GM12878 (cell line): ENCODE measurements around the gene GGNBP2. TPM values are rescaled to one million over a fixed set of nuclear protein-coding genes. Genes with fewer than 3 reads are reported as not detected.

Source experiments
- ATAC-seq: fragments of 200-7000 bp; cut with Tn5 transposase; 3 replicates; pipeline ENCODE4 v1.9.1; 2020; ENCODE audit warnings: mild to moderate bottlenecking, moderate library complexity
- BruUV-seq: library from RNA; stranded (reverse); fragments of 400-500 nt; replicated peaks from 2 replicates; lab custom pipeline; 2021; lab: Mats Ljungman, UMichigan
- CTCF ChIA-PET: fragments of 300-600 bp; sonication (Branson Sonifier 250); formaldehyde crosslinking; extraction: SDS; loops from one replicate; lab custom pipeline; 2021; ENCODE audit warnings: inconsistent platforms; lab: Yijun Ruan, JAX
- POLR2A ChIA-PET: fragments of 350-600 bp; formaldehyde crosslinking; extraction: SDS; loops from one replicate; lab custom pipeline; 2021; ENCODE audit warnings: inconsistent platforms; lab: Charles Lee
- RAD21 ChIA-PET: fragments of 300-600 bp; sonication (Branson Sonifier 250); formaldehyde crosslinking; loops from one replicate; lab custom pipeline; 2023; ENCODE audit warnings: antibody characterized with exemption; ENCODE audit not compliant: unreplicated experiment; lab: Charles Lee
- SMC1A ChIA-PET: fragments of 300-600 bp; sonication (Branson Sonifier 250); formaldehyde crosslinking; loops from one replicate; lab custom pipeline; 2023; ENCODE audit not compliant: unreplicated experiment, uncharacterized antibody; lab: Charles Lee
- DNase-seq: peaks from one replicate; pipeline ENCODE4 v3.0.0-alpha.2; 2011; ENCODE audit warnings: low read depth, low spot score
- FAIRE-seq: peaks from 3 replicates; lab custom pipeline; 2011; peaks lifted over from hg19 to GRCh38; lab: Jason Lieb, UNC
- H2AFZ ChIP-seq: 2 replicates; pipeline ENCODE4 v1.6.0; 2011; ENCODE audit warnings: low read depth, low read length, control low read depth; ENCODE audit not compliant: control insufficient read depth
- H3K27ac ChIP-seq: 2 replicates; pipeline ENCODE4 v1.5.1; 2011; ENCODE audit warnings: control low read depth; ENCODE audit not compliant: control insufficient read depth, insufficient read depth
- H3K27me3 ChIP-seq, 2 experiments: replicated peaks in 1 of 2; 2 replicates each; pipeline versions ENCODE4 v1.6.0 to v1.6.1; 2011; ENCODE audit warnings: low read length in 1 of 2; ENCODE audit not compliant: control insufficient read depth in 2 of 2, insufficient read depth in 2 of 2
- H3K36me3 ChIP-seq, 2 experiments: 2 replicates each; pipeline ENCODE4 v1.5.1; 2011; ENCODE audit warnings: low read length in 1 of 2; ENCODE audit not compliant: control insufficient read depth in 2 of 2, insufficient read depth in 2 of 2
- H3K4me1 ChIP-seq: 2 replicates; pipeline ENCODE4 v1.6.1; 2011; ENCODE audit warnings: mild to moderate bottlenecking, low read length, moderate library complexity, mixed read lengths; ENCODE audit not compliant: control insufficient read depth, insufficient read depth
- H3K4me2 ChIP-seq: 2 replicates; pipeline ENCODE4 v1.6.0; 2011; ENCODE audit warnings: control low read depth; ENCODE audit not compliant: control insufficient read depth, insufficient read depth
- H3K4me3 ChIP-seq: fragments of 200-600 bp; sonication (generic); 2 replicates; pipeline ENCODE4 v1.5.1; 2016
- H3K79me2 ChIP-seq: 2 replicates; pipeline ENCODE4 v1.6.0; 2011; ENCODE audit warnings: low read length; ENCODE audit not compliant: control insufficient read depth, insufficient read depth
- H3K9ac ChIP-seq: 2 replicates; pipeline ENCODE4 v1.8.0; 2011; ENCODE audit warnings: low read length, control low read depth, mixed read lengths; ENCODE audit not compliant: control insufficient read depth, insufficient read depth
- H3K9me3 ChIP-seq: replicated peaks from 3 replicates; pipeline ENCODE4 v1.5.1; 2011; ENCODE audit warnings: mild to moderate bottlenecking, low read length; ENCODE audit not compliant: control insufficient read depth, insufficient read depth
- H4K20me1 ChIP-seq: 2 replicates; pipeline ENCODE4 v1.6.0; 2011; ENCODE audit not compliant: control insufficient read depth, insufficient read depth
- MTA3 ChIP-seq: IDR thresholded peaks from 2 replicates; pipeline ENCODE4 v1.6.1; 2012; ENCODE audit warnings: low read length, inconsistent platforms, borderline replicate concordance
- TAF1 ChIP-seq: IDR thresholded peaks from 2 replicates; pipeline ENCODE4 v1.6.1; 2011; ENCODE audit warnings: mild to moderate bottlenecking, low read depth, low read length, borderline replicate concordance
- TCF3 ChIP-seq: IDR thresholded peaks from 2 replicates; pipeline ENCODE4 v1.6.1; 2012; ENCODE audit warnings: low read depth, mild to moderate bottlenecking, low read length, borderline replicate concordance; ENCODE audit not compliant: insufficient read depth
- WGBS: methylation state at CpG from one replicate; pipeline ENCODE4 v1.1.6; 2016; ENCODE audit warnings: low lambda C conversion rate; ENCODE audit not compliant: insufficient replicate concordance, insufficient coverage; ENCODE audit errors: missing lambda C conversion rate; 5-methylcytosine and 5-hydroxymethylcytosine counted together
- in situ Hi-C: fragments of 300-500 bp; cut with MboI; formaldehyde crosslinking; loops from 9 replicates; pipeline ENCODE4 v1.14.3; 2018; ENCODE audit warnings: mixed read lengths
- intact Hi-C: fragments of 100-400 bp; cut with micrococcal nuclease; formaldehyde crosslinking; loops from one replicate; pipeline ENCODE4 v1.14.2; 2022; ENCODE audit not compliant: unreplicated experiment
- polyA plus RNA-seq, 11 experiments: library from polyadenylated mRNA; depleted of rRNA in 4 of 11; unstranded in 6 of 11; stranded (reverse) in 5 of 11; fragments of >200 nt; fragmentation: Nextera tagmentation in 4 of 11; fragmentation: Illumina TruSeq in 1 of 11; extraction: Ambion mirVana in 4 of 11; extraction: Trizol in 1 of 11; gene quantifications; 1 replicate in 1 of 11; 2 replicates in 10 of 11; pipeline versions ENCODE4 v1.2.1 to v1.2.3, GENCODE V29; 2011 to 2016; ENCODE audit warnings: inconsistent platforms in 2 of 11, missing spikeins in 2 of 11, low read depth in 1 of 11
- total RNA-seq, 4 experiments: library from RNA; depleted of rRNA in 3 of 4; stranded (reverse); fragments of >200 nt in 3 of 4; fragmentation: Illumina TruSeq in 1 of 4; extraction: Trizol in 1 of 4; gene quantifications; 2 replicates each; pipeline versions ENCODE4 v1.2.1 to v1.2.3, GENCODE V29; 2013 to 2021
- TF ChIP-seq, protein P1 (sequence below): fragments of 450-650 bp; formaldehyde crosslinking; IDR thresholded peaks from 2 replicates; pipeline ENCODE4 v1.5.0; 2022; ENCODE audit warnings: mild to moderate bottlenecking, missing genetic modification characterization
- TF ChIP-seq, protein P2 (sequence below): fragments of 450-650 bp; IDR thresholded peaks from 2 replicates; pipeline ENCODE4 v1.6.1; 2017; ENCODE audit warnings: mild to moderate bottlenecking, moderate library complexity

GGNBP2 gene
- total and polyA plus RNA-seq, 10 of the 15 experiments (the other 5 are each of a cell fraction or from before 2014, with no cell fraction given), result 36.3 to 82.0 (median 50.0) TPM

DNA sequence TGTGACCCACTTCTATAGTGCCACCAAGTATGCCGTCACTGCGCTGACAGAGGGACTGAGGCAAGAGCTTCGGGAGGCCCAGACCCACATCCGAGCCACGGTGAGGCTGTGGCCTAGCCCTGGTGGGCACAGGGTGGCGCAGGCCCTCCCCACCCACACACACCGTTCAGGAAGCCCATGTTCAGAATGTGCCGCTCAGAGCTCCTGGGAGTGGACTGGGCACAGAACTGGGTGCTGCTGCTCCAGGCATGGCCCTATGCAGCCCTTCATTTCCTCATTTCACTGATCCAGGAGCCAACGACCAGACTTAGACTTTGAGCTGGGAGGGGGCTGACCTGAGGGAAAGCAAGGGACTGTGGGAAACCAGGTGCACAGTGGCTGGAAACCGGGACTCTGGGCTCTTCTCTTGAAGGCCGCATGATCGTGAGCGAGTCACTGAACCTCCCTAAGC, 54.3 kb downstream of the GGNBP2 start:
- DNase-seq (no peak), ATAC-seq (no peak), FAIRE-seq (no peak)
- intact Hi-C loops (no loop called here), in situ Hi-C loops (no loop called here)
- no peak overlapping the region for H3K4me3 ChIP-seq
- peaks cover 11% of the 10 kb centered on the region for H3K4me1 ChIP-seq
- peaks cover 26% of the 10 kb centered on the region for H3K79me2 ChIP-seq
- ChIA-PET SMC1A (interaction anchor here (0.7 kb wide), 1 partner anchor 53 kb away, joined by 3 read pairs; no protein-coding TSS in a partner anchor), CTCF (interaction anchor here (0.6 to 1.1 kb wide), 3 partner anchors 61 to 115 kb away, joined by 3 to 4 read pairs (median 3); no protein-coding TSS in a partner anchor), RAD21 (no interaction called here), POLR2A (no interaction called here)
- H3K27ac ChIP-seq, result no peak overlapping the region
- TF ChIP-seq, protein P1, sequence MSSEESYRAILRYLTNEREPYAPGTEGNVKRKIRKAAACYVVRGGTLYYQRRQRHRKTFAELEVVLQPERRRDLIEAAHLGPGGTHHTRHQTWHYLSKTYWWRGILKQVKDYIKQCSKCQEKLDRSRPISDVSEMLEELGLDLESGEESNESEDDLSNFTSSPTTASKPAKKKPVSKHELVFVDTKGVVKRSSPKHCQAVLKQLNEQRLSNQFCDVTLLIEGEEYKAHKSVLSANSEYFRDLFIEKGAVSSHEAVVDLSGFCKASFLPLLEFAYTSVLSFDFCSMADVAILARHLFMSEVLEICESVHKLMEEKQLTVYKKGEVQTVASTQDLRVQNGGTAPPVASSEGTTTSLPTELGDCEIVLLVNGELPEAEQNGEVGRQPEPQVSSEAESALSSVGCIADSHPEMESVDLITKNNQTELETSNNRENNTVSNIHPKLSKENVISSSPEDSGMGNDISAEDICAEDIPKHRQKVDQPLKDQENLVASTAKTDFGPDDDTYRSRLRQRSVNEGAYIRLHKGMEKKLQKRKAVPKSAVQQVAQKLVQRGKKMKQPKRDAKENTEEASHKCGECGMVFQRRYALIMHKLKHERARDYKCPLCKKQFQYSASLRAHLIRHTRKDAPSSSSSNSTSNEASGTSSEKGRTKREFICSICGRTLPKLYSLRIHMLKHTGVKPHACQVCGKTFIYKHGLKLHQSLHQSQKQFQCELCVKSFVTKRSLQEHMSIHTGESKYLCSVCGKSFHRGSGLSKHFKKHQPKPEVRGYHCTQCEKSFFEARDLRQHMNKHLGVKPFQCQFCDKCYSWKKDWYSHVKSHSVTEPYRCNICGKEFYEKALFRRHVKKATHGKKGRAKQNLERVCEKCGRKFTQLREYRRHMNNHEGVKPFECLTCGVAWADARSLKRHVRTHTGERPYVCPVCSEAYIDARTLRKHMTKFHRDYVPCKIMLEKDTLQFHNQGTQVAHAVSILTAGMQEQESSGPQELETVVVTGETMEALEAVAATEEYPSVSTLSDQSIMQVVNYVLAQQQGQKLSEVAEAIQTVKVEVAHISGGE (CRISPR knock-in tag), result no peak
- TF ChIP-seq, protein P2, sequence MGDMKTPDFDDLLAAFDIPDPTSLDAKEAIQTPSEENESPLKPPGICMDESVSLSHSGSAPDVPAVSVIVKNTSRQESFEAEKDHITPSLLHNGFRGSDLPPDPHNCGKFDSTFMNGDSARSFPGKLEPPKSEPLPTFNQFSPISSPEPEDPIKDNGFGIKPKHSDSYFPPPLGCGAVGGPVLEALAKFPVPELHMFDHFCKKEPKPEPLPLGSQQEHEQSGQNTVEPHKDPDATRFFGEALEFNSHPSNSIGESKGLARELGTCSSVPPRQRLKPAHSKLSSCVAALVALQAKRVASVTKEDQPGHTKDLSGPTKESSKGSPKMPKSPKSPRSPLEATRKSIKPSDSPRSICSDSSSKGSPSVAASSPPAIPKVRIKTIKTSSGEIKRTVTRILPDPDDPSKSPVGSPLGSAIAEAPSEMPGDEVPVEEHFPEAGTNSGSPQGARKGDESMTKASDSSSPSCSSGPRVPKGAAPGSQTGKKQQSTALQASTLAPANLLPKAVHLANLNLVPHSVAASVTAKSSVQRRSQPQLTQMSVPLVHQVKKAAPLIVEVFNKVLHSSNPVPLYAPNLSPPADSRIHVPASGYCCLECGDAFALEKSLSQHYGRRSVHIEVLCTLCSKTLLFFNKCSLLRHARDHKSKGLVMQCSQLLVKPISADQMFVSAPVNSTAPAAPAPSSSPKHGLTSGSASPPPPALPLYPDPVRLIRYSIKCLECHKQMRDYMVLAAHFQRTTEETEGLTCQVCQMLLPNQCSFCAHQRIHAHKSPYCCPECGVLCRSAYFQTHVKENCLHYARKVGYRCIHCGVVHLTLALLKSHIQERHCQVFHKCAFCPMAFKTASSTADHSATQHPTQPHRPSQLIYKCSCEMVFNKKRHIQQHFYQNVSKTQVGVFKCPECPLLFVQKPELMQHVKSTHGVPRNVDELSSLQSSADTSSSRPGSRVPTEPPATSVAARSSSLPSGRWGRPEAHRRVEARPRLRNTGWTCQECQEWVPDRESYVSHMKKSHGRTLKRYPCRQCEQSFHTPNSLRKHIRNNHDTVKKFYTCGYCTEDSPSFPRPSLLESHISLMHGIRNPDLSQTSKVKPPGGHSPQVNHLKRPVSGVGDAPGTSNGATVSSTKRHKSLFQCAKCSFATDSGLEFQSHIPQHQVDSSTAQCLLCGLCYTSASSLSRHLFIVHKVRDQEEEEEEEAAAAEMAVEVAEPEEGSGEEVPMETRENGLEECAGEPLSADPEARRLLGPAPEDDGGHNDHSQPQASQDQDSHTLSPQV, result no peak
- TF ChIP-seq MTA3 (no peak), TAF1 (no peak), TCF3 (no peak)
- no peak overlapping the region for H2AFZ ChIP-seq
- 87% methylated on average over 12 of the region's 13 CpGs for WGBS
- H3K4me2 ChIP-seq, result no peak overlapping the region
- H3K9me3 ChIP-seq, result no peaks in the 10 kb centered on the region
- no TSS peak for BruUV-seq
- peaks cover under 1% of the 10 kb centered on the region; the same call in 1 of the 2 replicates for H4K20me1 ChIP-seq
- no peaks in the 10 kb centered on the region for H3K36me3 ChIP-seq
- H3K9ac ChIP-seq, result no peak overlapping the region
- no peaks in the 10 kb centered on the region for H3K27me3 ChIP-seq
